RWPE2 (cell line): Measurements from ENCODE around the gene CELF2.

Source experiments
- ATAC-seq: fragments of 200-7000 bp; cut with Tn5 transposase; 3 replicates; pipeline ENCODE4 v1.9.1; 2021; ENCODE audit warnings: low read depth
- DNase-seq: peaks from one replicate; pipeline ENCODE4 v3.0.0-alpha.2; 2020; ENCODE audit warnings: low spot score
- H3K27ac ChIP-seq: fragments of 450-650 bp; 2 replicates; pipeline ENCODE4 v1.5.1; 2017; ENCODE audit warnings: mild to moderate bottlenecking; ENCODE audit not compliant: poor library complexity, severe bottlenecking
- H3K27me3 ChIP-seq: fragments of 250-450 bp; sonication (Bioruptor Pico); 2 replicates; pipeline ENCODE4 v1.5.1; 2021; ENCODE audit warnings: mild to moderate bottlenecking, moderate library complexity; ENCODE audit not compliant: insufficient read depth, poor library complexity, severe bottlenecking
- H3K36me3 ChIP-seq: fragments of 250-450 bp; sonication (Bioruptor Pico); 2 replicates; pipeline ENCODE4 v1.5.1; 2020; ENCODE audit warnings: low read depth, mild to moderate bottlenecking, moderate library complexity
- H3K4me1 ChIP-seq: fragments of 250-450 bp; sonication (Bioruptor Pico); 2 replicates; pipeline ENCODE4 v1.5.1; 2021; ENCODE audit warnings: mild to moderate bottlenecking, moderate library complexity; ENCODE audit not compliant: insufficient read depth, poor library complexity, severe bottlenecking
- H3K4me3 ChIP-seq: fragments of 250-450 bp; sonication (Bioruptor Pico); 2 replicates; pipeline ENCODE4 v1.5.1; 2021; ENCODE audit warnings: mild to moderate bottlenecking, moderate library complexity; ENCODE audit not compliant: severe bottlenecking
- H3K9me3 ChIP-seq: fragments of 250-450 bp; sonication (Bioruptor Pico); 2 replicates; pipeline ENCODE4 v1.5.1; 2021; ENCODE audit warnings: mild to moderate bottlenecking, moderate library complexity; ENCODE audit not compliant: severe bottlenecking
- CTCF ChIP-seq: fragments of 450-650 bp; IDR thresholded peaks from one replicate; pipeline ENCODE4 v1.5.1; 2017; ENCODE audit warnings: mild to moderate bottlenecking, moderate library complexity; ENCODE audit not compliant: poor library complexity, severe bottlenecking

CELF2 gene

GRCh38 chr10:11326241-11326640 lies 308.6 kb downstream of the CELF2 start:
- TF ChIP-seq CTCF, result no peak
- Histone ChIP-seq H3K27me3 (no peaks in the 10 kb centered on the region), H3K9me3 (no peaks in the 10 kb centered on the region), H3K27ac (no peak overlapping the region), H3K4me3 (no peak overlapping the region), H3K36me3 (no peaks in the 10 kb centered on the region), H3K4me1 (no peaks in the 10 kb centered on the region)
- DNase-seq (no peak), ATAC-seq (no peak)

GRCh38 chr10:11326913-11327616 lies 309.4 kb downstream of the CELF2 start:
- ATAC-seq (no peak), DNase-seq (no peak)
- Histone ChIP-seq H3K4me1 (no peaks in the 10 kb centered on the region), H3K27ac (no peak overlapping the region), H3K36me3 (no peaks in the 10 kb centered on the region), H3K4me3 (no peak overlapping the region), H3K27me3 (no peaks in the 10 kb centered on the region), H3K9me3 (no peaks in the 10 kb centered on the region)
- TF ChIP-seq CTCF, result no peak

- Histone ChIP-seq H3K4me1 (no peaks in the 10 kb centered on the region), H3K4me3 (no peak overlapping the region), H3K9me3 (no peaks in the 10 kb centered on the region), H3K36me3 (no peaks in the 10 kb centered on the region), H3K27me3 (no peaks in the 10 kb centered on the region), H3K27ac (no peak overlapping the region)
- DNase-seq, result no peak
- ATAC-seq, result no peak
- no peak for TF ChIP-seq CTCF
Observed at GRCh38 chr10:11328264-11329061, 310.8 kb downstream of the CELF2 start.

GRCh38 chr10:11329062-11329673 lies 311.5 kb downstream of the CELF2 start:
- Histone ChIP-seq H3K4me3 (no peak overlapping the region), H3K36me3 (no peaks in the 10 kb centered on the region), H3K9me3 (no peaks in the 10 kb centered on the region), H3K4me1 (no peaks in the 10 kb centered on the region), H3K27me3 (no peaks in the 10 kb centered on the region), H3K27ac (no peak overlapping the region)
- no peak for TF ChIP-seq CTCF
- DNase-seq (no peak), ATAC-seq (no peak)
